Measurements from ENCODE around the gene CHGA.

The CHGA gene

DNA sequence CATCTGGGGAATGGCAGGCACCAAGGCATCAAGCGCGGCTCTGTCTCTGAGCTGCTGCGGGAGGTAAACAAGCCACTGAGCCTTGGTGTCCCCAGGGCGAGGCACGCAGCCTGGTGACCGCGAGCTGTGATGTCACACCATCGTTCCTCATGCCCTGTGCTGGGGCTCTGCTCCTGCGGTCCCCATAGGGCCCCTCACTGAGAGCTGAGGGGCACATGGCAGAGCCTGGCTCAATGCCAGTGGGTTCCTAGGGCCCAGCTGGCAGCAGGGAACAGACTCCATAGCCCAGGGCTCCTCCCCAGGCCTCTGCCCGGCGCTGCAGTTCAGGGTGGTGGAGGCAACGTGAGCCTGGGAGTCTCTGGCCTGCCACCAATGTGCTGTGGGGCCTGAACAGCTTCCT is 22.6 kb downstream of the CHGA start:
- Histone ChIP-seq H3K4me1 (no peaks in the 10 kb centered on the region), H3K9me3 (ENCODE audit: control insufficient read depth, low read length) (no peaks in the 10 kb centered on the region), H3K9ac (no peak overlapping the region), H3K4me2 (ENCODE audit: low read length) (no peak overlapping the region), H2AFZ (no peak overlapping the region), H3K79me2 (peaks cover 6% of the 10 kb centered on the region), H3K4me3 (ENCODE audit: low read depth, low read length) (no peak overlapping the region), H3K27ac (no peak overlapping the region), H3K36me3 (ENCODE audit: control insufficient read depth, insufficient read depth, low read length) (no peaks in the 10 kb centered on the region), H3K27me3 (ENCODE audit: control insufficient read depth, insufficient read depth, low read length) (no peaks in the 10 kb centered on the region)
- TF ChIP-seq, protein P1, sequence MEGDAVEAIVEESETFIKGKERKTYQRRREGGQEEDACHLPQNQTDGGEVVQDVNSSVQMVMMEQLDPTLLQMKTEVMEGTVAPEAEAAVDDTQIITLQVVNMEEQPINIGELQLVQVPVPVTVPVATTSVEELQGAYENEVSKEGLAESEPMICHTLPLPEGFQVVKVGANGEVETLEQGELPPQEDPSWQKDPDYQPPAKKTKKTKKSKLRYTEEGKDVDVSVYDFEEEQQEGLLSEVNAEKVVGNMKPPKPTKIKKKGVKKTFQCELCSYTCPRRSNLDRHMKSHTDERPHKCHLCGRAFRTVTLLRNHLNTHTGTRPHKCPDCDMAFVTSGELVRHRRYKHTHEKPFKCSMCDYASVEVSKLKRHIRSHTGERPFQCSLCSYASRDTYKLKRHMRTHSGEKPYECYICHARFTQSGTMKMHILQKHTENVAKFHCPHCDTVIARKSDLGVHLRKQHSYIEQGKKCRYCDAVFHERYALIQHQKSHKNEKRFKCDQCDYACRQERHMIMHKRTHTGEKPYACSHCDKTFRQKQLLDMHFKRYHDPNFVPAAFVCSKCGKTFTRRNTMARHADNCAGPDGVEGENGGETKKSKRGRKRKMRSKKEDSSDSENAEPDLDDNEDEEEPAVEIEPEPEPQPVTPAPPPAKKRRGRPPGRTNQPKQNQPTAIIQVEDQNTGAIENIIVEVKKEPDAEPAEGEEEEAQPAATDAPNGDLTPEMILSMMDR (IDR thresholded peaks at IDR 0.05) = no peak

DNA sequence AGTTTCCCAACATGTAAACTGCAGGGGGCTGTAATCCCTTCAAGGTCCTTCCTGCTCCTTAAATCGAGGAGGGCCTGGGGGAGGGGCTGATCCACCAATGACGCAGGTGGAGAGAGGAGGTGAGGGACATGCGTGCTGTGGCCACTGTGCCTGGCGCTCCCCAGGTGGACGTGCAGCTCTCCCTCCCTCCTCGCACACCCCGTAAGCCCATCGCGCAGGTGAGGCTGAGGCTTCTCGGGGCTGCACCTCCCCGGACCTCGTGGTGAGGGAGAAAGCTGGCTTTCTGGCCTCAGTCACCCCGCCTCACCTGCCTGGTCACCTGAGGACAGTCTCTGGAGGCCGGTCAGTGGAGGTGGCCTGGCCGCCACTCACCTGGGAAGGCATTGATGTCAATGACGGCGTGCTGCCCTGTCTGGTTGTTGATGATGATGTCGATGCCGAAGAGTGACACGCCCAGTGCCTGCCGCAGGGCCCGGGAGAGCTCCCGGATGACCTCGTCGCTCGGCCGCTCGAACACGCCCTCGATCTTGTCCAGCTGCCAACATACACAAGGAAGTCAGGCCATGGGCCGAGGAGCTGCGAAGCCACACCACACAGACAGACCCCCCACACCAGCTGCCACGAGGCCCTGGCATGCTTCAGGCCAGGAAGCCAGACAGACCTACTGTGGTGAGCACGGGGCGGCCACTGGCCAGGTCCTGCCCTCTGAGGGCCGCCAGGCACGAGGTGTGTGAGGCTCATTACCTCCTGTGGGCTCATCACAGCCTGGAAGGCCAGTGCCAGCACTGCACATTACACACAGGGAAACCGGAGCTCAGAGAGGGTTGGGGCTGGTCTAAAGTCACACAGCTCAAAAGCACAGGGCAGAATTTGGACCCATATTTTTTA is 23.3 kb downstream of the CHGA start:
- H3K79me2 ChIP-seq = peaks cover 8% of the 10 kb centered on the region
- no peaks in the 10 kb centered on the region for H3K36me3 ChIP-seq (ENCODE audit: control insufficient read depth, insufficient read depth, low read length)
- no peak overlapping the region for H2AFZ ChIP-seq
- TF ChIP-seq, protein P1 (IDR thresholded peaks at IDR 0.05) = no peak
- H3K9ac ChIP-seq = no peak overlapping the region
- H3K9me3 ChIP-seq (ENCODE audit: control insufficient read depth, low read length) = no peaks in the 10 kb centered on the region
- H3K4me3 ChIP-seq (ENCODE audit: low read depth, low read length) = no peak overlapping the region
- no peaks in the 10 kb centered on the region for H3K4me1 ChIP-seq
- H3K27me3 ChIP-seq (ENCODE audit: control insufficient read depth, insufficient read depth, low read length) = no peaks in the 10 kb centered on the region
- peak overlapping the region; percentile 51 for H3K4me2 ChIP-seq (ENCODE audit: low read length)
- no peak overlapping the region for H3K27ac ChIP-seq

DNA sequence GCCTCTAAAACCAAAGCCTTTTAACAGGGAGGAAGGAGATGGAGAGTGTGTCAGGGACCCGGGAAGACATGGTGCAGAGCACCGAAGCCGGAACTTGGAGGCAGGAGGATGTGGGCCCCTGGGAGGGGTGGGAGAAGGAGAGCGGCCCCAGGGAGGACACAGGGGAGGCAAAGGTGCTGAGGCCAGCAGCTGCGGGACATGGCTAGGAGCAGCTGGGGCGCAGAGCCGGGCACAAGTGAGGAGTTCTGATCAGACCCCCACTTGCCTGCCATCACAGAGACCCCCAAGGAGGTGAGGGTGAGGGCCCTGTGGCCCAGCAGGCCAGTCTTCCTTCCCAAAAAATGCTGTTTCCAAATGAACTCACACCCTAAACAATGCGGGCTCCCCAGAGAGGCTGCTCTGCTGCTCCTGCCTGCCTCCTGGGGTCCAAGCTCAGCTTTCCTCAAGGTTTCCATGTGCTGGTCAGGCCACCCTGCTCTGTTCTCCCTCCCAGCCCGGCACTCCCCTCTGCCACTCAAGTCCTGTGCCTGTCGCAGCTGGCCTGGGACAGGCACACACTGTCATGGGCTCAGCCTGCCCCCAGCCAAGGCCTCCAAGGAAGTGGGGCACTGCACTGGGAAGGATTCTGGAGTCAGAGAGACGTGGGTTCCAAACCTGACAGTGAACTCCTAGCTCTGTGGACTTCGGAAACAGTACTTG is 24.0 kb downstream of the CHGA start:
- Histone ChIP-seq H3K9me3 (ENCODE audit: control insufficient read depth, low read length) (no peaks in the 10 kb centered on the region), H3K4me3 (ENCODE audit: low read depth, low read length) (no peak overlapping the region), H2AFZ (no peak overlapping the region), H3K79me2 (peaks cover 14% of the 10 kb centered on the region), H3K4me2 (ENCODE audit: low read length) (no peak overlapping the region), H3K9ac (no peak overlapping the region), H3K27me3 (ENCODE audit: control insufficient read depth, insufficient read depth, low read length) (no peaks in the 10 kb centered on the region), H3K36me3 (ENCODE audit: control insufficient read depth, insufficient read depth, low read length) (no peaks in the 10 kb centered on the region), H3K27ac (no peak overlapping the region), H3K4me1 (peaks cover 3% of the 10 kb centered on the region)
- TF ChIP-seq, protein P1 (IDR thresholded peaks at IDR 0.05) = no peak

DNA sequence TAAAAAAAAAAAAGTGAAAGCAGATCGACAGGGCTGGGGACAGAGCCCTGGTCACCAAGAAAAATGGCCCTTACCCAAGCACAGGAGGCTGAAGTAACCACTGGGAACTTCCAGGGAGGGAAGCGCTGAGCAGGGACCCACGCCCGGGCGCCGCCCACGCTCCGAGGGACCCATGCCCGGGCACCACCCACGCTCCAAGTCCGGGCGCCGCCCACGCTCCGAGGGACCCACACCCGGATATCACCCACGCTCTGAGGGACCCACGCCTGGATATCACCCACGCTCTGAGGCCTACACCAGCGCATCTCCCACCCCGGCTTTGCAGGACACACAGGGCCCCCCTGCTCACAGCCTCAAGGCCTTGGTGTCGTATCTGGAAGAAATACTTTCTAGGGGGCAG is 25.7 kb downstream of the CHGA start:
- H3K9ac ChIP-seq = no peak overlapping the region
- no peak overlapping the region for H3K4me3 ChIP-seq (ENCODE audit: low read depth, low read length)
- no peaks in the 10 kb centered on the region for H3K9me3 ChIP-seq (ENCODE audit: control insufficient read depth, low read length)
- no peak overlapping the region for H3K4me2 ChIP-seq (ENCODE audit: low read length)
- no peak overlapping the region for H3K27ac ChIP-seq
- no peak overlapping the region for H2AFZ ChIP-seq
- H3K79me2 ChIP-seq = peaks cover 14% of the 10 kb centered on the region
- H3K4me1 ChIP-seq = peaks cover 3% of the 10 kb centered on the region
- no peaks in the 10 kb centered on the region for H3K27me3 ChIP-seq (ENCODE audit: control insufficient read depth, insufficient read depth, low read length)
- H3K36me3 ChIP-seq (ENCODE audit: control insufficient read depth, insufficient read depth, low read length) = no peaks in the 10 kb centered on the region
- TF ChIP-seq, protein P1 (IDR thresholded peaks at IDR 0.05) = no peak

Measured in parathyroid adenoma (tissue), 2 donors.